HG03558 (cell line): ENCODE data around the gene TRIM17.

ENCODE experiments used
- ATAC-seq: cut with Tn5 transposase; IDR thresholded peaks from one replicate; pipeline ENCODE4 v1.9.1; 2021; ENCODE audit warnings: moderate number of reproducible peaks; ENCODE audit not compliant: unreplicated experiment; ENCODE audit errors: extremely low read depth

TRIM17 gene

DNA sequence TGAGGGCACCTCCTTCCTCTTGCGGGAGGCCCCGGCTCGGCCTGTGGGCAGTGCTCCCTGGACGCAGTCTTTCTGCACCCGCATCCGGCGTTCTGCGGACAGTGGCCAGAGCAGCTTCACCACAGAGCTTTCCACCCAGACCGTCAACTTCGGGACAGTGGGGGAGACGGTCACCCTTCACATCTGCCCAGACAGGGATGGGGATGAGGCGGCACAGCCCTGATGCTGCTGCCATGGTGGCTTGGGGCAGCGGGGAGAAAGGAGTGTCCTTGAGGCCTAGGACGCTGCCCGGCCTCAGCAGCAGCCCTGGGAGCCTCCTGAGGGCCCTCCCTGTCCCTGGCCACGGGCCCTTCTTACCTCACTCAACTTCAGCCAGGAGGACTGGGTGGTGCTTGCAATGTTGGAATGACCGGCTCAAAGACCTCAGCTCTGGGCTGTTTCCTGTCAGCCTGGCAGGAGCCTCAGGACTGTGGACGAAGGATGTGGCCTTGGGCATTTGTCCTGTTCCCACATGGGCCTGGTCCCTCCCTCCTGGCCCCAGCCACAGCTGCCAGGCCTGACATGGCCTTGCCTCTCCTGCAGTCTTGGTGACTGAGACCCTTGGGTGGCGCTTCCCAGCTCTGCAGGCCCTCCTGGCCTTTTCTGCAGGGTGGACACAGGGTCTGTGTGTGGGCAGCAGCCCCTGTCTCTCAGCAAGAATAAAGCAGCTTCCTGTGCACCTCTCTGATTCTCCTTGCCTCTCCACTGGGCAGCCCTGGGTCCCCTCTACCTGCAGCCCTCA, 55.9 kb downstream of the TRIM17 start:
- no peak for ATAC-seq

DNA sequence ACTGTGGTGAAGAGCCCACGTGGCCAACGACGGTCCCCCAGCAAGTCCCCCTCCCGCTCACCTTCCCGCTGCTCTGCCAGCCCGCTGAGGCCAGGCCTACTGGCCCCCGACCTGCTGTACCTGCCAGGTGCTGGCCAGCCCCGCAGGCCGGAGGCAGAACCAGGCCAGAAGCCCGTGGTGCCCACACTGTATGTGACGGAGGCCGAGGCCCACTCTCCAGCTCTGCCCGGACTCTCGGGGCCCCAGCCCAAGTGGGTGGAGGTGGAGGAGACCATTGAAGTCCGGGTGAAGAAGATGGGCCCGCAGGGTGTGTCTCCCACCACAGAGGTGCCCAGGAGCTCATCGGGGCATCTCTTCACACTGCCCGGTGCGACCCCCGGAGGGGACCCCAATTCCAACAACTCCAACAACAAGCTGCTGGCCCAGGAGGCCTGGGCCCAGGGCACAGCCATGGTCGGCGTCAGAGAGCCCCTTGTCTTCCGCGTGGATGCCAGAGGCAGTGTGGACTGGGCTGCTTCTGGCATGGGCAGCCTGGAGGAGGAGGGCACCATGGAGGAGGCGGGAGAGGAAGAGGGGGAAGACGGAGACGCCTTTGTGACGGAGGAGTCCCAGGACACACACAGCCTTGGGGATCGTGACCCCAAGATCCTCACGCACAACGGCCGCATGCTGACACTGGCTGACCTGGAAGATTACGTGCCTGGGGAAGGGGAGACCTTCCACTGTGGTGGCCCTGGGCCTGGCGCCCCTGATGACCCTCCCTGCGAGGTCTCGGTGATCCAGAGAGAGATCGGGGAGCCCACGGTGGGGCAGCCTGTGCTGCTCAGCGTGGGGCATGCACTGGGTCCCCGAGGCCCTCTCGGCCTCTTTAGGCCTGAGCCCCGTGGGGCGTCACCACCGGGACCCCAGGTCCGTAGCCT, 56.8 kb downstream of the TRIM17 start:
- no peak for ATAC-seq

DNA sequence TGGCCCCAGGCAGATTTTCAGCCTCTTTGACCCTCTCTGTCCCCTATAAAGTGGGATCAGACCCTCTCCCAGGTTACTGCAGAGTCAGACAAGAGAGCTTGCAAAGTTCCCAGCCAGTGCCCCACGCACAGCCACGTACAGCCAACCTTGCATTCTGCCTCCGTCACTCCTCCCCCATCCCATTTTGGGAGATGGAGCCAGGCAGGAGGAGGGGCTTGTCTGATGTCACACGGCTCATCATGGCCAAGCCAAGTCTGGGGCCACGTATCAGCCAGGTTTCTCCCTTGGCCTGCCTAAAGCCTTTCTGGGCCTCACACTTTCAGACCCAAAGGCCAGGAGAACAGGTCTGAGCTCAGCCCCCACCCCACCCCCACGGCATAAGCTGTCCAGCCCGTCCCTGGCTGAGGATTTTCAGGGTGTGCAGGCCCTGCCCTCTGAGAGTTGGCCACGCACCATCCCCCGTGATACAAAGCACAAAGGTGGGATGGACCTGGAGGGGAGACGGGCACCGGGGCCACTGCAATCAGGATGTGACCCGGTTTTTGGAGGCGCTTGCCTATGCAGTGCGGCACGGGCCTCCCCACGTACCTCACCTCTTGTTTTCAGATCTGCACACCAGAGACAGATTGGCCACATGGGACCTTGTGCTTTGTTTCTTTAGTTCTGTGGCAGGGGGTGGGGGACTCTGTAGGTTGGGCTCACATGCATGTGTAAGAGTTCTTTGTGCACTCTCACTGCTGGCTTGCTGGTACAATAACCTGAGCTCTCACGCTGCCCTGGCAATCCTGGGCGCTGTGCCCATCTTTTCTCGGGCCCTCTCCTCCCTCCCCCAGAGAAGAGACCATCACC, 57.7 kb downstream of the TRIM17 start:
- ATAC-seq = no peak

DNA sequence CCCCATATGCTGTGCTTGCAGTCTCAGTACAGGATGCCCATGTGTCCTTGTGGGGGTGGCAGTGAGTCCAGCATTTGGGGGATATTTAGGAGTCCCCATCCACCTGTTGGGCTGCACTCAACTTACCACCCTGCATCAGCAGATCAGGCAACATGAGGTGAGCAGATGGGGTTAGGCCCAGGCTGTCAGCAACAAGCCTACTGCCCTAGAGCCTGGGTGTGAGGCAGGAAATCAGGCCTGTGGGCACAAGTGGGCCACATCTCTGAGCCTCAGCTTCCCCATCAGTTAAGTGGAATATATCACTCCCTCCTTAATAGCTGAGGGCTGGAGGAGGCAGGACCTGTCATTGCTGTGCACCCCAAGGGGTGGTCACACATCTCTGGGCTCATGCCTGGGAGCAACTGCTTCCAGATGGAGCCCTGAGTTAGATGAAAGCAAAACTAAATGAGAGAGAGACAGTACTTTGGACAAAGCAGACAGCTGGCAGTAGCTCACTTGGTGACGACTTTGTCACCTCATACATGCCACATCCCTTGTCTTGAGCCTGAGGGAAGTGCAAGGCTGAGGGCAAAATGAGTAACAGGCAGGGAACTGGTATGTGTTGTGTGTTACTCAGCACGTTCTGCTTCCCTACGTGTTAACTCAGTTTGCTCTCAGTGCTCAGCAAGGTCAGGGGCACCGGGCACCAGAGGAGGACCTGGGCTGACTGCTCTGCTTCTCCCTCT, 58.5 kb downstream of the TRIM17 start:
- no peak for ATAC-seq
